ENCODE results near the gene AKAP8L. TPM values are rescaled to one million over a fixed set of nuclear protein-coding genes. Genes with fewer than 3 reads are reported as not detected.

The AKAP8L gene
- total and polyA plus RNA-seq, 9 of the 15 experiments (the other 6 are each of a cell fraction or from before 2014, with no cell fraction given) = 2.4 to 116 (median 70.7) TPM

- TF ChIP-seq HINFP (tag; conservative IDR thresholded peaks at IDR 0.05; ENCODE audit: low read depth) (no peak), ETV5 (CRISPR knock-in tag; IDR thresholded peaks at IDR 0.05; ENCODE audit: low read depth) (no peak), ZZZ3 (IDR thresholded peaks at IDR 0.05) (no peak), MYC (IDR thresholded peaks at IDR 0.05; ENCODE audit: low read depth, low read length) (no peak), MYC (CRISPR knock-in tag; IDR thresholded peaks at IDR 0.05; ENCODE audit: borderline replicate concordance, low read depth) (no peak), ZNF444 (CRISPR knock-in tag; IDR thresholded peaks at IDR 0.05) (no peak), RBM17 (IDR thresholded peaks at IDR 0.05; ENCODE audit: borderline replicate concordance, low read depth, low read length) (no peak), TAF9B (IDR thresholded peaks at IDR 0.05; ENCODE audit: partially characterized antibody) (no peak), HNRNPL (IDR thresholded peaks at IDR 0.05; ENCODE audit: low read depth, low read length) (peak; percentile 59; the same call in 1 of the 2 replicates), MLLT1 (IDR thresholded peaks at IDR 0.05) (no peak), SIN3B (IDR thresholded peaks at IDR 0.05; ENCODE audit: low read depth) (no peak)
- TF ChIP-seq, protein P1, sequence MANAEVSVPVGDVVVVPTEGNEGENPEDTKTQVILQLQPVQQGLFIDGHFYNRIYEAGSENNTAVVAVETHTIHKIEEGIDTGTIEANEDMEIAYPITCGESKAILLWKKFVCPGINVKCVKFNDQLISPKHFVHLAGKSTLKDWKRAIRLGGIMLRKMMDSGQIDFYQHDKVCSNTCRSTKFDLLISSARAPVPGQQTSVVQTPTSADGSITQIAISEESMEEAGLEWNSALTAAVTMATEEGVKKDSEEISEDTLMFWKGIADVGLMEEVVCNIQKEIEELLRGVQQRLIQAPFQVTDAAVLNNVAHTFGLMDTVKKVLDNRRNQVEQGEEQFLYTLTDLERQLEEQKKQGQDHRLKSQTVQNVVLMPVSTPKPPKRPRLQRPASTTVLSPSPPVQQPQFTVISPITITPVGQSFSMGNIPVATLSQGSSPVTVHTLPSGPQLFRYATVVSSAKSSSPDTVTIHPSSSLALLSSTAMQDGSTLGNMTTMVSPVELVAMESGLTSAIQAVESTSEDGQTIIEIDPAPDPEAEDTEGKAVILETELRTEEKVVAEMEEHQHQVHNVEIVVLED (CRISPR knock-in tag; IDR thresholded peaks at IDR 0.05) = 0 out of 2 replicates have a peak, but pooled peaks have one; percentile 11
- TF ChIP-seq, protein P2, sequence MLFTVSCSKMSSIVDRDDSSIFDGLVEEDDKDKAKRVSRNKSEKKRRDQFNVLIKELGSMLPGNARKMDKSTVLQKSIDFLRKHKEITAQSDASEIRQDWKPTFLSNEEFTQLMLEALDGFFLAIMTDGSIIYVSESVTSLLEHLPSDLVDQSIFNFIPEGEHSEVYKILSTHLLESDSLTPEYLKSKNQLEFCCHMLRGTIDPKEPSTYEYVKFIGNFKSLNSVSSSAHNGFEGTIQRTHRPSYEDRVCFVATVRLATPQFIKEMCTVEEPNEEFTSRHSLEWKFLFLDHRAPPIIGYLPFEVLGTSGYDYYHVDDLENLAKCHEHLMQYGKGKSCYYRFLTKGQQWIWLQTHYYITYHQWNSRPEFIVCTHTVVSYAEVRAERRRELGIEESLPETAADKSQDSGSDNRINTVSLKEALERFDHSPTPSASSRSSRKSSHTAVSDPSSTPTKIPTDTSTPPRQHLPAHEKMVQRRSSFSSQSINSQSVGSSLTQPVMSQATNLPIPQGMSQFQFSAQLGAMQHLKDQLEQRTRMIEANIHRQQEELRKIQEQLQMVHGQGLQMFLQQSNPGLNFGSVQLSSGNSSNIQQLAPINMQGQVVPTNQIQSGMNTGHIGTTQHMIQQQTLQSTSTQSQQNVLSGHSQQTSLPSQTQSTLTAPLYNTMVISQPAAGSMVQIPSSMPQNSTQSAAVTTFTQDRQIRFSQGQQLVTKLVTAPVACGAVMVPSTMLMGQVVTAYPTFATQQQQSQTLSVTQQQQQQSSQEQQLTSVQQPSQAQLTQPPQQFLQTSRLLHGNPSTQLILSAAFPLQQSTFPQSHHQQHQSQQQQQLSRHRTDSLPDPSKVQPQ (CRISPR knock-in tag; IDR thresholded peaks at IDR 0.05; ENCODE audit: borderline replicate concordance) = no peak
- TF ChIP-seq, protein P3, sequence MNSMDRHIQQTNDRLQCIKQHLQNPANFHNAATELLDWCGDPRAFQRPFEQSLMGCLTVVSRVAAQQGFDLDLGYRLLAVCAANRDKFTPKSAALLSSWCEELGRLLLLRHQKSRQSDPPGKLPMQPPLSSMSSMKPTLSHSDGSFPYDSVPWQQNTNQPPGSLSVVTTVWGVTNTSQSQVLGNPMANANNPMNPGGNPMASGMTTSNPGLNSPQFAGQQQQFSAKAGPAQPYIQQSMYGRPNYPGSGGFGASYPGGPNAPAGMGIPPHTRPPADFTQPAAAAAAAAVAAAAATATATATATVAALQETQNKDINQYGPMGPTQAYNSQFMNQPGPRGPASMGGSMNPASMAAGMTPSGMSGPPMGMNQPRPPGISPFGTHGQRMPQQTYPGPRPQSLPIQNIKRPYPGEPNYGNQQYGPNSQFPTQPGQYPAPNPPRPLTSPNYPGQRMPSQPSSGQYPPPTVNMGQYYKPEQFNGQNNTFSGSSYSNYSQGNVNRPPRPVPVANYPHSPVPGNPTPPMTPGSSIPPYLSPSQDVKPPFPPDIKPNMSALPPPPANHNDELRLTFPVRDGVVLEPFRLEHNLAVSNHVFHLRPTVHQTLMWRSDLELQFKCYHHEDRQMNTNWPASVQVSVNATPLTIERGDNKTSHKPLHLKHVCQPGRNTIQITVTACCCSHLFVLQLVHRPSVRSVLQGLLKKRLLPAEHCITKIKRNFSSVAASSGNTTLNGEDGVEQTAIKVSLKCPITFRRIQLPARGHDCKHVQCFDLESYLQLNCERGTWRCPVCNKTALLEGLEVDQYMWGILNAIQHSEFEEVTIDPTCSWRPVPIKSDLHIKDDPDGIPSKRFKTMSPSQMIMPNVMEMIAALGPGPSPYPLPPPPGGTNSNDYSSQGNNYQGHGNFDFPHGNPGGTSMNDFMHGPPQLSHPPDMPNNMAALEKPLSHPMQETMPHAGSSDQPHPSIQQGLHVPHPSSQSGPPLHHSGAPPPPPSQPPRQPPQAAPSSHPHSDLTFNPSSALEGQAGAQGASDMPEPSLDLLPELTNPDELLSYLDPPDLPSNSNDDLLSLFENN (IDR thresholded peaks at IDR 0.05; ENCODE audit: low read depth in 2 of 2, low read length in 2 of 2) = no peak
These were observed 731 bp upstream of the AKAP8L start (continued) for GRCh38 chr19:15419413-15420025.
